Activated T-cell treated with anti-CD3 and anti-CD28 coated beads, Interleukin-2, amount 50 U/mL, for 4 hours (primary cell): ENCODE measurements around the gene IL1R2. TPM values are rescaled to one million over a fixed set of nuclear protein-coding genes. Genes with fewer than 3 reads are reported as not detected.

Experiments
- ATAC-seq, 2 donors: fragments of 200-7000 bp; cut with Tn5 transposase; one replicate each; pipeline ENCODE4 v1.10.0; 2021
- DNase-seq: peaks from one replicate; pipeline ENCODE4 v3.0.0-alpha.2; 2020
- H3K27me3 Mint-ChIP-seq: one replicate; pipeline ENCODE4 v1.8.0; 2021; ENCODE audit warnings: low read depth, mixed read lengths
- H3K36me3 Mint-ChIP-seq: one replicate; pipeline ENCODE4 v1.8.0; 2022; ENCODE audit warnings: mixed read lengths; ENCODE audit not compliant: insufficient read depth
- H3K4me1 Mint-ChIP-seq: one replicate; pipeline ENCODE4 v1.8.0; 2021; ENCODE audit warnings: low read depth, mixed read lengths
- H3K4me3 Mint-ChIP-seq: one replicate; pipeline ENCODE4 v1.8.0; 2021; ENCODE audit warnings: mild to moderate bottlenecking, moderate library complexity, mixed read lengths
- H3K9me3 Mint-ChIP-seq: one replicate; pipeline ENCODE4 v1.8.0; 2021; ENCODE audit warnings: mixed read lengths
- total RNA-seq, 3 donors: library from RNA; stranded (reverse); gene quantifications; one replicate each; pipeline ENCODE4 v1.2.1, GENCODE V29; 2021

Gene IL1R2
- total RNA-seq, 3 donors from 2014 or later: 4.1 to 11.4 (median 4.3) TPM

DNA sequence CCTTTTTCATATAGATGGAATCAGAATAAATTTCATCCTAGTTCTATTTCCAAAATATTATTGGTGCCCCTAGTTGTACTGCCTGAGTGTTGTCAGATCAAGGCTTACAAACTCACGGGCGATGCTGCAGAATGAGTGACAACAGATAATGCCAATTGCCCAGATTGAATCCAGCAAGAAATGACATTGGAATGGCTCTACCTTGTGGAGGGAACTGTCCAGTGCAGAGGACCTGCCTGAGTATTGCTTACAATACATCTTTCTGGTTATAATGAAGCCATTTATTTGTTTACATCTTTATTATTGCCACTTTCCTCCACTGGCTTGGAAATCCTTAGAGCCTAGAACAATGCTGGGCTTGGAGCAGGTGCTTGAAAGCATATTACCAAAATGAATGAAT lies 7.8 kb upstream of the IL1R2 start:
- Mint-ChIP-seq H3K4me3 (no peak overlapping the region), H3K36me3 (no peaks in the 10 kb centered on the region), H3K4me1 (peaks cover 12% of the 10 kb centered on the region), H3K27me3 (peaks cover 2% of the 10 kb centered on the region), H3K9me3 (no peaks in the 10 kb centered on the region)
- DNase-seq: no peak
- ATAC-seq: no peak

- Mint-ChIP-seq H3K27me3 (peaks cover 2% of the 10 kb centered on the region), H3K9me3 (no peaks in the 10 kb centered on the region), H3K4me1 (peaks cover 16% of the 10 kb centered on the region), H3K4me3 (no peak overlapping the region), H3K36me3 (no peaks in the 10 kb centered on the region)
- ATAC-seq: no peak
- DNase-seq: no peak
These were observed 7.1 kb upstream of the IL1R2 start for GRCh38 chr2:101984656-101985055.

DNA sequence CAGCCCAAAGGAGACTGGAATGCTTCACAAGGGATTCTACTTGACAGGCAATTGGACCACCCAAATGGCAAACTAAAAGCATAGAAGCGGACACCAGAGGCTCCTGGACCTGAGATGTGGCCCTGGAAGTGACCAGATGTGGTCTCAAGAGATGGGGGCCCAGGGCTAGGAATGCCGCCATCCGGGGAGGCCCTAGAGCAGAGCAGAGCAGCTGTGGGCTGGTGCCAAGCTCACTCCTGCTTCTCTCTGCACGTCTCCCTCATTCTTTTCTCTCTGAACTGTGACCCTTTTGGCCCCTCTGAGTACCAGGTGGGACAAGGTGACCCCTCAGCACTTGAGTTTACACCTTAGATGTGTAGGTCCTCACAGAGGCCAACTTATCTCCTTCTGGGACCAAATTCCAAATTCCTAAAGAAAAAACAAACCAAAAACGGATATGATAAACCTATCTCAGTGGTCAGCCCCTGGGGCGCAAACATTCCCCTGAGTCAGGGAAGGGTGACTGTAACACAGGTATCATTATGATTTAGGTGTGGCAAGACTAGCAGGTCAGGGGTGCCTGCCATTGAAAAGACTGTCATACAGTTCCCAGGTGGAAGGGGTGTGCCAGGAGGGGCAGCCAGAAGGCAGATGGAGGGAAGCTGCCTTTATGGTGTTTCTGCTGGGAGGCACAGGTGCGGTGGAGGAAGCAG lies 6.5 kb upstream of the IL1R2 start:
- H3K9me3 Mint-ChIP-seq: no peaks in the 10 kb centered on the region
- no peak for DNase-seq
- H3K4me1 Mint-ChIP-seq: peaks cover 18% of the 10 kb centered on the region
- H3K4me3 Mint-ChIP-seq: no peak overlapping the region
- peaks cover 5% of the 10 kb centered on the region for H3K27me3 Mint-ChIP-seq
- H3K36me3 Mint-ChIP-seq: no peaks in the 10 kb centered on the region
- no peak for ATAC-seq

DNA sequence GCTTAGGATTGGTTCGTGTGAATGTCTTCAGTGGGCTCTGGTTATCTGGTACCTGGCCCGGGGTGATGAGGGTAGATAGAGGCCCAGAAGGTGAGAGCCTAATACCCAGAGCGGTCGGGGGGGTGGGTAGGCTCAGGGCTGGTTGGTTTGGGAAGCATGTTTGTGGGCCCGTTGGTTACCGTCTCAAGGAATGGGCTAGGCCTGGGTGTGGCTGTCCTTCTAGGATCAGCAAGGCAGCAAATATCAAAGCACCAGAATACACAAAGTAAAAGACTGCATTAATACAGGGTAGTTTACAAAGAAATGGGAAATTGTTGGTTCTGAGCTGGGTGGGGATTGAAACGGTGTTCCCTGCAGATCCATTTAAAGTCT lies 6.0 kb upstream of the IL1R2 start:
- H3K4me3 Mint-ChIP-seq: no peak overlapping the region
- peaks cover 5% of the 10 kb centered on the region for H3K27me3 Mint-ChIP-seq
- no peaks in the 10 kb centered on the region for H3K9me3 Mint-ChIP-seq
- DNase-seq (no peak), ATAC-seq (no peak)
- peaks cover 18% of the 10 kb centered on the region for H3K4me1 Mint-ChIP-seq
- no peaks in the 10 kb centered on the region for H3K36me3 Mint-ChIP-seq

GRCh38 chr2:101986376-101986775 lies 5.4 kb upstream of the IL1R2 start:
- no peak for DNase-seq
- Mint-ChIP-seq H3K9me3 (no peaks in the 10 kb centered on the region), H3K4me1 (peaks cover 19% of the 10 kb centered on the region), H3K4me3 (no peak overlapping the region), H3K27me3 (peaks cover 10% of the 10 kb centered on the region), H3K36me3 (no peaks in the 10 kb centered on the region)
- ATAC-seq: no peak

GRCh38 chr2:101986804-101987740 lies 4.7 kb upstream of the IL1R2 start:
- H3K27me3 Mint-ChIP-seq: peaks cover 16% of the 10 kb centered on the region
- no peaks in the 10 kb centered on the region for H3K36me3 Mint-ChIP-seq
- peaks cover 20% of the 10 kb centered on the region for H3K4me1 Mint-ChIP-seq
- ATAC-seq: peak; percentile 46 to 56
- DNase-seq: no peak
- no peaks in the 10 kb centered on the region for H3K9me3 Mint-ChIP-seq
- H3K4me3 Mint-ChIP-seq: no peak overlapping the region

GRCh38 chr2:101987832-101988231 lies 3.9 kb upstream of the IL1R2 start:
- Mint-ChIP-seq H3K27me3 (peaks cover 22% of the 10 kb centered on the region), H3K36me3 (no peaks in the 10 kb centered on the region), H3K9me3 (no peaks in the 10 kb centered on the region), H3K4me3 (no peak overlapping the region), H3K4me1 (peaks cover 20% of the 10 kb centered on the region)
- ATAC-seq: no peak
- no peak for DNase-seq

- no peaks in the 10 kb centered on the region for H3K9me3 Mint-ChIP-seq
- H3K4me3 Mint-ChIP-seq: no peak overlapping the region
- H3K4me1 Mint-ChIP-seq: peaks cover 20% of the 10 kb centered on the region
- ATAC-seq (no peak), DNase-seq (no peak)
- H3K36me3 Mint-ChIP-seq: no peaks in the 10 kb centered on the region
- peaks cover 24% of the 10 kb centered on the region for H3K27me3 Mint-ChIP-seq
These were observed 3.2 kb upstream of the IL1R2 start for GRCh38 chr2:101988541-101988940.

- Mint-ChIP-seq H3K4me3 (no peak overlapping the region), H3K27me3 (peaks cover 31% of the 10 kb centered on the region), H3K36me3 (no peaks in the 10 kb centered on the region), H3K4me1 (peaks cover 20% of the 10 kb centered on the region), H3K9me3 (no peaks in the 10 kb centered on the region)
- no peak for DNase-seq
- ATAC-seq: no peak
These were observed 1.9 kb upstream of the IL1R2 start for GRCh38 chr2:101989740-101990460.

DNA sequence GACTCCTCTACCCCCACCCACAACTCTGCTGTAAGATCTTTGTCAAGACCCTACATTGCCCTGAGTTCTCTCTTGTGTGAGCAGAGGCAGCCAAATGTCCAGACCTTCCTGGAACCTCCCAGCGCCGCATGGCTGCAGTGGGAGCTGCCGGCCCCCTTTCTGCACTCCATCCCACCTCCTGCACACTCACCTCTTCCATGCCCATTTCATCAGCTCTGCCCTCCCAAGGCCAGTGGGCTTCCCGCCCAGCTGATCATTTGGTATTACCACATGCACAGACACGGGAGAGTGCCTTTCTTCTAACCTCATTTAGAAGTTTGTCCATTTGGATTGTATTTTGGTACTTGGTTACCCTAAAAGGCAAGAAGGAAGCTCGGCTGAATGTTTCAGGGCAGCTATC lies 2.0 kb downstream of the IL1R2 start:
- H3K9me3 Mint-ChIP-seq: no peaks in the 10 kb centered on the region
- no peaks in the 10 kb centered on the region for H3K36me3 Mint-ChIP-seq
- peaks cover 13% of the 10 kb centered on the region for H3K4me1 Mint-ChIP-seq
- ATAC-seq: no peak
- no peak for DNase-seq
- H3K4me3 Mint-ChIP-seq: no peak overlapping the region
- H3K27me3 Mint-ChIP-seq: peaks cover 41% of the 10 kb centered on the region

DNA sequence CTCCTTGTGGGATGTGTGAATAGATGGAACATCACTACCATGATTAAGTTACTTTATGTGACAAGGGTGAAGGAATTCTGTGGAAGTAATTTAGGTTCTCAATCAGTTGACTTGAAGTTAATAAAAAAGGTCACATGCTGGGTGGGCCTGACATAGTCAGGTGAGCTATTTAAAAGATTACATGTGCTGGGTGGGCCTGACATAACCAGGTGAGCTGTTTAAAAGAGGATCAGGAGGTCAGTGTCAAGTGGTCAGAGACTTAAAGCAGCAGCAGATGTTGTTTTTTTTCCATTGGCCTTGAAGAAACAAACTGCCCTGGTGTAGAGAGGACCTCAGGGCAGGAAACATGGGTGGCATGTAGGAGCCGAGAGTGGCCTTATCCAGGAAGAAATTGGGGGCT lies 3.3 kb downstream of the IL1R2 start:
- Mint-ChIP-seq H3K27me3 (peaks cover 40% of the 10 kb centered on the region), H3K4me1 (peaks cover 18% of the 10 kb centered on the region), H3K9me3 (no peaks in the 10 kb centered on the region), H3K4me3 (no peak overlapping the region), H3K36me3 (no peaks in the 10 kb centered on the region)
- no peak for ATAC-seq
- DNase-seq: no peak

DNA sequence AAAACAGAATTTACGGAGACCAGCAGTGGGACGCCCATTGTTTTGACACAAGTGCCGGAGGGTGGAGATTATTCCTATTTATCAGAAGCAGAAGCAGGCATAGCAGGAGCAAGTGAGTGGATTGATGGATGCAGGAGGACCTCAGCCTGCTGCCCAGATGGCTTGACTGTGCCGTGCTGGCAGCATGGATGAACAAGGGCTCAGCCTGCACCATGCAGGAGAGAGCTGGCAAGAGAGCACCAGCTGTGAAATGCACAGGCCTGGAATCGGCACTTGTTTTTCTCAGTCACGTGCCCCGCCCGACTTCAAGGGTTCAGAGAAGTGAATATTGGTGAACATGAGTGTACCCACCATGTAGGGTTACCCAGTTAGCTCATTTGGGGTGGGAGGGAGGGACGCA lies 4.0 kb downstream of the IL1R2 start:
- H3K36me3 Mint-ChIP-seq: no peaks in the 10 kb centered on the region
- no peaks in the 10 kb centered on the region for H3K9me3 Mint-ChIP-seq
- ATAC-seq: no peak
- peaks cover 41% of the 10 kb centered on the region for H3K27me3 Mint-ChIP-seq
- H3K4me1 Mint-ChIP-seq: peaks cover 26% of the 10 kb centered on the region
- no peak for DNase-seq
- no peak overlapping the region for H3K4me3 Mint-ChIP-seq

DNA sequence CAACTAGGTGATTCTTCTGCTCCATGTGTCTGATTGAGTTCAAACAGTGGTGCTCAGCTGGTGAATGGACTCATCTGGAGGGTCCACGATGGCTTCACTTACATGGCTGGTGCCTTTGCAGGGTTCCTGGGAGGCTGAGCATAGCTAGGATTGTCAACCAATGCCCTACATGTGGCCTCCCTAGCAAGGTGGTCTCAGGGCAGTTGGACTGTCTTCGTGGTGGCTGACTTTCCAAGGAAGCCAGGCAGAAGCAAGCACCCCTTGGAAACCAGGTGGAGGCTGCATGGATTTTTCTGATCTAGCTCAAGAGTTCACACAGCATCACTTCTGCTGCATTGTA lies 6.8 kb downstream of the IL1R2 start:
- DNase-seq: no peak
- Mint-ChIP-seq H3K27me3 (peaks cover 22% of the 10 kb centered on the region), H3K36me3 (no peaks in the 10 kb centered on the region), H3K9me3 (no peaks in the 10 kb centered on the region), H3K4me1 (peaks cover 30% of the 10 kb centered on the region), H3K4me3 (no peak overlapping the region)
- no peak for ATAC-seq

DNA sequence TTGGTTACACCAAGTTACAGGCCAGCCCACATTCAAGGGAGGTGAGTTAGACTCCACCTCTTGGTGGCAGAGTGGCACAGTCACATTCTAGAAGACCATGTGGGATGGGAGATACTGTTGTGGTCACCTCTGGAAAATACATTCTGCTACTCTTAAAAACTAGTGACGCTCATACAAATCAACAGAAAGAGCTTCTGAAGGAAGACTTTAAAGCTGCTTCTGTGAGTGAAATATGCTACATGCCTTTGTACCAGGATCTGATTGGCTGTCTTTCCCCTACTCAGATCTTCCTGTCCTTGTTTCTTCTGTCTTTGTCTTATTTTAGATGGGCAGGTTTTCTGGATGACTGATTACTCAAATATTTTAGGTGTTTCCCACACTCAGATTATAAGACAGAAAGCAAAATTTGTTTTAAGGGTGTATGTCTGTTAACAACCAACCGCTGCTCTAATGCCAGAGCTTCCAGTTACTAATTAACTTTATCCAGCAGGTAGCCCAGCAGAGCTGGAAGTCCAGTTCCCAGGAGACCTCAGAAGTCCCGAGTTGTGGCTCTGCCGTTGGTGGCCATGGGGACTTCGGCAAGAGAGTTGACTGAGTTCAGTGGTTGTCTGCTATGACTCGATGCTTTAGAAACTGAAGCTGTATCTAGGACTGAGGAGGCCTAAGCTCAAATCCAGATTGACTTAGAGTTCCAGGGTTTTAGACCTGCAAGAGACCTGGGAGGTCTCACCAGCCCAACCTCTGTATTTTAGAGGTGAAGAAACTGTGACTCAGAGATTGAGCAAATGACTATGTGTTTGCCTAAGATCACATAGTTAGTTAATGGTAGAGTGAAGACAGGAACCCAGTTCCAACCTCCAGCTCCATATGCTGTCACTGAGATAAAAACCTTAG lies 7.4 kb downstream of the IL1R2 start:
- no peaks in the 10 kb centered on the region for H3K36me3 Mint-ChIP-seq
- peak overlapping the region; percentile 5 for H3K4me3 Mint-ChIP-seq
- ATAC-seq: peak; percentile 65 to 70
- DNase-seq: no peak
- peaks cover 30% of the 10 kb centered on the region for H3K4me1 Mint-ChIP-seq
- peaks cover 18% of the 10 kb centered on the region for H3K27me3 Mint-ChIP-seq
- no peaks in the 10 kb centered on the region for H3K9me3 Mint-ChIP-seq
